Measurements from ENCODE around the gene CACNG4. TPM values are rescaled to one million over a fixed set of nuclear protein-coding genes. Genes with fewer than 3 reads are reported as not detected.

CACNG4 gene
- total RNA-seq, 2 donors from 2014 or later: 9.5 to 12.9 TPM

GRCh38 chr17:67080804-67081203, 116.3 kb downstream of the CACNG4 start:
- 82% methylated on average over 2 of the region's 2 CpGs for WGBS
- H3K4me1 ChIP-seq (replicated peaks): no peaks in the 10 kb centered on the region
- H3K27me3 ChIP-seq (replicated peaks; ENCODE audit: insufficient read depth): no peaks in the 10 kb centered on the region
- DNase-seq (ENCODE audit: low spot score): no peak
- no peak overlapping the region for H3K27ac ChIP-seq
- no peak overlapping the region for H3K4me3 ChIP-seq
- TF ChIP-seq CTCF (IDR thresholded peaks at IDR 0.05) (no peak), POLR2A (IDR thresholded peaks at IDR 0.05) (no peak), POLR2AphosphoS5 (IDR thresholded peaks at IDR 0.05) (no peak)
- H3K9me3 ChIP-seq: no peaks in the 10 kb centered on the region
- intact Hi-C loops (cut with DNase I): no loop called here
- no peaks in the 10 kb centered on the region for H3K36me3 ChIP-seq

- WGBS: 84% methylated on average over 1 of the region's 1 CpG
- intact Hi-C loops (cut with DNase I): no loop called here
- no peak overlapping the region for H3K27ac ChIP-seq
- no peaks in the 10 kb centered on the region for H3K4me1 ChIP-seq (replicated peaks)
- no peak overlapping the region for H3K4me3 ChIP-seq
- no peak for DNase-seq (ENCODE audit: low spot score)
- H3K9me3 ChIP-seq: no peaks in the 10 kb centered on the region
- TF ChIP-seq POLR2A (IDR thresholded peaks at IDR 0.05) (no peak), CTCF (IDR thresholded peaks at IDR 0.05) (no peak), POLR2AphosphoS5 (IDR thresholded peaks at IDR 0.05) (no peak)
- no peaks in the 10 kb centered on the region for H3K27me3 ChIP-seq (replicated peaks; ENCODE audit: insufficient read depth)
- H3K36me3 ChIP-seq: no peaks in the 10 kb centered on the region
Measured at GRCh38 chr17:67082107-67082506, 117.6 kb downstream of the CACNG4 start.

Other genes starting within 250 kb of the CACNG4 start
- gene CACNG5, start 129.6 kb upstream of the CACNG4 start, total RNA-seq: not detected
- under 1 TPM in 1 of 2 donors, not detected in 1; 0.74 TPM for gene CACNG1, start 79.8 kb downstream of the CACNG4 start, total RNA-seq